ENCODE data around the gene FAM114A1.

The FAM114A1 gene

GRCh38 chr4:38858097-38858420 is 9.5 kb upstream of the FAM114A1 start:
- no peak for DNase-seq (ENCODE audit: low read depth in 2 of 2)

- no peak for DNase-seq (ENCODE audit: low read depth in 2 of 2)
Measured at GRCh38 chr4:38859501-38859900, 8.1 kb upstream of the FAM114A1 start.

GRCh38 chr4:38860788-38861424 is 6.7 kb upstream of the FAM114A1 start:
- peak; percentile 28 to 37 for DNase-seq (ENCODE audit: low read depth in 2 of 2)

GRCh38 chr4:38861791-38862190 is 5.8 kb upstream of the FAM114A1 start:
- no peak for DNase-seq (ENCODE audit: low read depth in 2 of 2)

- DNase-seq (ENCODE audit: low read depth in 2 of 2): no peak
Measured at GRCh38 chr4:38865445-38865844, 2.2 kb upstream of the FAM114A1 start.

DNA sequence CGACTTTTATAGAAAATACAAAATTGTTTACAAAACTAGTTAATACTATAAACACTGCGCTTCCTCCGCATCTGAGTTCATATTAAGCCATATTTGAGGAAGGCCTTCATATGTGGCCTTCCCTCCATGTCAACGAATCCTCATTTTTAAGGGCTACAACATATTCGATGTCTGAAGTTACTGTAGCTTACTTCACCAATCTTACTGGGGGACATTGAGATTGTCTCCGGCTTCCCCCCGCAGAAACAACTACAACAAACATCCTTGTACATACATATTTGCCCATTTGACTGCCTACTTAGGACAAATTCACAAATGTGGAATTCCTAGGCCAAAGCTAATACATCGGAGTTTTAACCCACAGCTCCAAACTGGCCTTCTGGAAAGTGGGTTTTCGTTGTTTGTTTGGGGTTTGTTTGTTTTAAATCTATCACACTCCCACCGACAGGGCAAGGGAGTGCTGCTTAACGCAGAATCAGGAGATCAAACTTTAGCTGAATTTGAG is 581 bp upstream of the FAM114A1 start:
- no peak for DNase-seq (ENCODE audit: low read depth in 2 of 2)

GRCh38 chr4:38868059-38868960 is 704 bp downstream of the FAM114A1 start:
- no peak for DNase-seq (ENCODE audit: low read depth in 2 of 2)

DNA sequence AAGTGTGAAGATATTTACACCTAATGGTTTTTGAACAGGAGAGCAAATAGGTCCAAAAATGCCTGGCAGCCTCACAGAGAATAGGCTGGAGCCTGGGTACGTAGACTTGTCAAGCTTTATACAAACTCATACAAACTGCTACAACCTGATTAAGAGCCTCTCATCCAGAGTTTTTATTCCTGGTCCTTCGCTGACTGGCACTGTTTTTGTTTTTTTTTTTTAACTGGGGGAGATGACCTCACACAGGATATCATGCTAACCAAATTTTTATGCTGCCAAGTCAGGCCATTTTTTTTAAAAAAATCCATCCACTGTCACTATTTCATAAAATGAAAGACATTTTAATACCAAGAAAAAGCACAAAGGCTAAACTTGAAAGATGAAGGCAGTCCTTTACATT is 1.9 kb downstream of the FAM114A1 start:
- no peak for DNase-seq (ENCODE audit: low read depth in 2 of 2)

GRCh38 chr4:38870098-38870808 is 2.6 kb downstream of the FAM114A1 start:
- no peak for DNase-seq (ENCODE audit: low read depth in 2 of 2)

DNA sequence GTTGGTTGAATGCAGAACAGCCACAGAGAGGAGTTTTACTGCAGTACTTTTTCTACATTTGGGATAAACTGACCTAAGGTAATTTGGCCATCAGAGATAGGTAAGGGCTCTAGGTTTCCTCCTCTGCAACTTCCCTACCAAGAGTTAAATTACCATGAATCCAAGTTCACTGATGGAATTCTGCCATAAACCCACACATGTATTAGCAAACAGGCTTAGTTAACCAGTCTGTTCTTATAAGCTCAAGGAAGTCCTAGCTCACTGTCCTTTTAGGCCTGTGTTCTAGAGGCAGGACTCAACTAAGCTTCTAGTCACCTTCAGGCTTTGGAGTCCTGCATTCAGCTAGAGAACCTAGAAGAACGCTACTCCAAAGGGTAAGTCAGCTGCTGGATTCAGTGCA is 4.0 kb downstream of the FAM114A1 start:
- DNase-seq (ENCODE audit: low read depth in 2 of 2): no peak

- no peak for DNase-seq (ENCODE audit: low read depth in 2 of 2)
Measured at GRCh38 chr4:38872620-38873019, 5.0 kb downstream of the FAM114A1 start.

DNA sequence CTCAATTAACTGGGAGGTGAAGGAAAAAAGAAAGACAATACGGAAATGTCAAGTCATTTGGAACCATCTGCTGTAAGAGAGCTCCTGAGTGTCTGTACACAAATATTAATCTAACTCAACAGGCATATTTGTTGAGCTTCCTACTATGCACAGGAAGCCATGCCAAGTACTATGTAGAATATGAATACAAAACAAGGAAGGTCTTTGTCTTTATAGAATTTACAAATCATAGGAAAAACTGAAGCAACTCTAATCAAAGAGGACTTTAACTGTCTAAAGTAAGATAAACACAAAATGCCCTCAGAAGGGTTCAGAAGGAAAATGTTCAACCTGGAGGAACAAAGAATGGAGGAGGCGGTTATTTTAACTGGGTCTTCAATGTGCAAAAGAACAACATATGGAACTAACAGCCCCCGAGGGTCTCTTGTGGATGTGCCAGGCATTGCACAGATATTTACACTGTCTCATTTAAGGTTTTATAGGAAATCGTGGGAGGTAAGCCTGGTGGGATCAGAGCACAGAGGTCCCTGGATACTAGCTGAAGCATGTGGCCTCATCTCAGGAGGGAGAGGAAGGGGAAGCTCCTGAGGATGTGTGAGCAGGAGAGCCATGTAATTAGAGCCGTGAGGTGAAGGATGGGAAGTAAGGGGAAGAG is 5.8 kb downstream of the FAM114A1 start:
- no peak for DNase-seq (ENCODE audit: low read depth in 2 of 2)

- DNase-seq (ENCODE audit: low read depth in 2 of 2): no peak
Measured at GRCh38 chr4:38876636-38877035, 9.0 kb downstream of the FAM114A1 start.

- no peak for DNase-seq (ENCODE audit: low read depth in 2 of 2)
Measured at GRCh38 chr4:38884254-38884653, 16.6 kb downstream of the FAM114A1 start.

DNA sequence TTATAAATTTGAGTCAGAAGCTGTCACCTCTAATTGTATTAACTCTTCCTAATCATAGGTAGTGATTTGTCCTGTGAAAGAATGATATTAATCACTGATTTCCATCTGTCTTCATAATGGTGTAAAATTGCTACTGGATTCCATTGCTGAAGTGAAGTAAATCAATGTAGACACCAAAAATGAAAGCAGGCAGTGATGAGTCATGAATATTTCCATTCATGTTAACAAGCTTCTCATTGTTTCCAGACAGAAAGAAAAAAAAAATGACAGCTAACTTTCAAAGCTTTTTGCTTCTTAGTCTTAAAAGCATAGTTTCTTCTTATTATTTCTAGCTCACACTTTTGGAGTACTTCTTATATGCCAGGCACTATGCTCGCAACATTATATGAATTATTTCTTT is 21.5 kb downstream of the FAM114A1 start:
- DNase-seq (ENCODE audit: low read depth in 2 of 2): no peak

DNA sequence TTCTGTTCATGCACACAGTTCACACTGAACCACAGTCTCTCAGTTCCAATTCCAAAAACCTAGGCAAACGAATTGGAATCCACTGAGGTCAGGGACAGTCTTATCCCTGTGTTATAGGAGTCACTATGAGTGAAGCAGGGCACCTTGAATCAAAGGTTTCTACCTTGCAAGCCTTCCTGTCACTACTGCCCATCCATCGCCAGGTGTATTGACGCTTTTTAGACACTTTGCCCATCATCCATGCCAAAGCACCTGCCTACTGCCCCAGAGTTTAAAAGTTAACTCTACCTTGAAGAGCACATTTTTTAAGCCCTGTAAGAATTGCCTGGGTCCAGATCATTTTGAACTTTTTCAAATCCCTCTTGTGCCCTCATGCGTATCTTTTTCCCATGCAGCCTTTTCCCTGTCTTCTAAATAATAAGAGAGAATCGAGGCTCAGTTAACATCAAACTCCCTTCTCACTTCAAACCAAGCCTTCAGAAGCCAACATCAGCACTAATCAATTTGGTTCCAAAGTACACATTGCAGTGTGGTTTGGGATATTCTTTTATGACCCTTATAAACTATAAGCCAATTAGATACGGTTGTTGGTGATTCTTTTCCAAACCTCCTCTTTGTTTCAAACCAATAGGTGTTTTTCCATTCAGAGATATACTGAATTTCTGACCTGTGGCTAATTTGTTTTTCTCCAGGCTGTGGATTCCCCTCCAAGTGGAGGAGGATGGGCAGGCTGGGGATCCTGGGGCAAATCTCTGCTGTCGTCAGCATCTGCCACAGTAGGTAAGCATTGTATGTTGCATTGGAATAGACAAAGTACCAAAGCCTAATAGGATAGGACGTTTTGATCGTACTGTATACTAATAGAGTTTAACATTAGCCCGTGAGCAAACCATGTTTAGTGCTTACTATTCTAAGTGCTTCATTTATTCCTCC is 23.7 kb downstream of the FAM114A1 start:
- DNase-seq (ENCODE audit: low read depth in 2 of 2): no peak

DNA sequence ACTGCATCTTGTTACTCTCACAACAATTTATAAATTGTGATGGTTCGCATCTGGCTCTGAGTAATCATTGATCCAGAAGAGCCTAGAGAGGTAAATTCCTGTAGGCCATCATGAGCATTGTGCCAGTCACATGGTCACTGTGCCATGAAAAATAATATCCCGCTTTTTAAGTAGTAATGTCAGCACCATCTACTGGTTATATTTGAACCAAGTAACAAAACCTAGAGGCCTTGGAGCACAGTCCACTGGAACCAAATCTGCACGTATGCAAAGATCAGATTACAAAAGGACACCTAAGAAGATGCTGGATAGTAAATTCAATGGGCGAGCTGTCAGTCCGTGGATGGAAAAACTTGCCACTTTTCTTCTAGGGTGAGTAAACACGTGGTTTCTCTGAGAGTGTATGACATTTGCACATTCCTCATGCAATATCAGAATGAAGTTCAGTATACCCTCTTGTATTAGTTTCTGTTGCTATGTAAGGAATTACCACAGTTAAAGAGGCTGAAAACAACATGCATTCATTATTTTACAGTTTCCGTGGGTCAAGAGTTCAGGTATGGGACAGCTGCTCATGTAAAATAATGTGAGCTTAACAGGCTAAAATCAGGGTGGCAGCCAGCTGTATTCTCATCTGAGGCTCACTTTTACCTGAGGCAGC is 26.8 kb downstream of the FAM114A1 start:
- no peak for DNase-seq (ENCODE audit: low read depth in 2 of 2)

DNA sequence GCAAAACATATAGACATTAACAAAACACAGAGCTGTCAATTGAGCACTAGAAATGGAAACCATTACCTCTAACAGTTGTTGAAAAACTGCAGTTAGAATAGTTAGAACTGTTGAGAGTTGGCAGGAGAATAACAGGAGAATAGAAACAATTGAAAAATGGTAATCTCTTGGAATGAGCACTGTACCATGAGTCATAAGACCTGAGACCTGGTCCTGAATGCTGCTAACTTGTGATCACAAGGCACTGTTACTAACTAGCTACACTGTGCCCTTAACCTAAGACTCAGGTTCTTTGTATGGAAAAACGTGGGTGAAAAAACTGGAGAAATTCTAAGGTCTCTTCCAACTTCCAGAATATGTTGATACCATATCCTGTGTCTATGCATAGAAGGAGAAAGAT is 29.3 kb downstream of the FAM114A1 start:
- DNase-seq (ENCODE audit: low read depth in 2 of 2): no peak

- no peak for DNase-seq (ENCODE audit: low read depth in 2 of 2)
Measured at GRCh38 chr4:38898245-38898644, 30.6 kb downstream of the FAM114A1 start.

- no peak for DNase-seq (ENCODE audit: low read depth in 2 of 2)
Measured at GRCh38 chr4:38902221-38902620, 34.6 kb downstream of the FAM114A1 start.
